CD4-positive, alpha-beta T cell treated with Interleukin-6 at 100 ng/mL for 8 hours (primary cell): ENCODE data around the gene TIFAB.
A peak's percentile ranks its signal among the peaks of the same experiment; 100 is the strongest.

Experiments
- DNase-seq: peaks from one replicate; pipeline ENCODE4 v3.0.0-alpha.2; 2020; ENCODE audit warnings: mixed read lengths, low spot score

The TIFAB gene

DNA sequence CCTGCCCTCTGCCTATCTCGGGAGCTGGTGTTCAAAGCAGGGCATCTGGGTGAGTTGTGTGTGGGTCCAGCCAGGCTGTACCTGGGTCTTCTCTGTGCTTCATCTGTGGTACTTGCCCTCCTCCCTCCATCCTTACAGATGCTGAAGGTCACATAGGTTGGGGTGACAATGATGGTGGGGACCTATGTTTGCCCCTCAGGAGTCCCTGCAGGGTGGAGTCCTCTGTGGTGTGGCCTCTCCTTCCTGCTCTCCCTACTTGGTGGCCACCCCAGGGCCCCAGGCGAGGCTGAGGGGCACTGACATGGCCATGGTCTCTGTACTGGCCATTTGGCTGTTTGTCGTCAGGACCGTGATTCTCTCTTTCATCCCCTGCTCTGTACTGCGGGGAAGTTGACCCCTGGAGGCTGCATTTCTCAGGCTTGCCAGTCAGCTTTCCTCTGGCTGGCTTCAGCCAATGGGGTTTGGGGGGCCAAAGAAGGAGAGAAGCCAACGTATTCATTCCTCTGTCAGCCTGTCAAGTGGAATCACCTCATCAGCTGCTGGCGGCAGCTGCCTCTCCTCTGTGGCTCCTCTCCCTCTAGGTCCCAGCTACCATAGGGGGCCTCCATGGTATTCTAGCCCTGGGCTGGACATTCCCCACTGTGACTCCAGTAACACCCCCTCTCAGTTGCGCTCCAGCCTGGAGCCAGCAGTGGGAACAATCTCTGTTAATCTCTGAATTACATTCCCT is 9.6 kb downstream of the TIFAB start:
- DNase-seq, result no peak

DNA sequence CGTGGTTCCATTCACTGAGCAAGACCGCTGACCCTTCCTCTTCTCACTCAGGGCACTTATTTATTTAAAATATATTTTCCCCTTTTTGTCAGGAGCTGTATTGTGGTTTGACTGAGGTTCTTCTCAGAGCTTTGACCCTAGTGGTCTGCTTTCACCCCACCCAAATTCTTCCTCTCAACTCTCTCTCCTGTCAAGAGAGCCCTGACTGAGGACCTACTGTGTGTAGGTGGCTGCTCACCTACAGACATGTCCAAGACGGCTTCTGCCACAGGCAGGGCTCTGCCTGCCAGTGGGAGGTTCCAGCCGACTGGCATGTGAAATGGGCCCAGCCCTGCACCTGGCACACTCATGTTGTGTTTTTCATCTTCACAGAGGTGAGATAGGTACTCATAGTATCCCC is 10.2 kb downstream of the TIFAB start:
- no peak for DNase-seq

DNA sequence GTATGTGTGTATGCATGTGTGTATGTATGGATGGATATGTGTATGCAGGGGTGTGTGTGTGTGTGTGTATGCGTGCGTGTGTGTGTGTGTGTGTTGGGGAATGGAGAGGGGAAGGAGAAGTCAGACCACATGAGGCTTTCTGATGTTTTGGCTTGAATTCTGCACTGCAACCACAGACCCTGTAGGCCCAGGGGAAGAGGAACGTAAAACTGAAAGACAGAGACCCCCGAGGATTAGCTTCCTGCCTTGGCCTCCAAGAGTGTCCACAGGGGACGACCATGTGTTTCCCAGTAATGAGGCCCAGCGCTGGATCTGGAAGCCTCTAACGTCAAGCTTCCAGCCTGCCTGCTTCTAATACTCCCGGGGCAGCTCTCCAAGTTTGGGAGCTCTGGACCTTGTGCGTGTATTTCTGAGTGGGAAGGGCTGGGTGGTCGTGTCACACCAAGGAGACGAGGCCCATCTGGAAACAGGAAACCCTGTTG is 10.8 kb downstream of the TIFAB start:
- DNase-seq, result no peak

DNA sequence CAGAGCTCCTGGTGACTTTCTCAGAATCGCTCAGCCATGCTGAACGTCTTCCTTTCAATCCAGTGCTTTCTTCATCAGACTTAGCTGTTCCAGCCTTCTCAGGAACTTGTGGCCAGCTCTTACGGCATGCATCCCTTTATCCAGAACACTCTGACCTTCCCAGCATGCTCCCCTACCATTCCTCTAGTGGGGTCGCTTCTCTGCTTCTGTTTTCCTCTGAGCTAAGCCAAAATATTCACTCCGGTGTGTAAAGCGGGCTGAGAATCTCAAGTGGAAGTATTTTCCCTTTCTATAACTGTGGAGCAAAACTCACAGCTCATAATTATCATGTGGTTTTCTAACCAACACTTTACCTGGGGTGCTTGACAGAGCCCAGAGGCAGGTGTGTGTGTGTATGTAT is 11.2 kb downstream of the TIFAB start:
- no peak for DNase-seq

DNA sequence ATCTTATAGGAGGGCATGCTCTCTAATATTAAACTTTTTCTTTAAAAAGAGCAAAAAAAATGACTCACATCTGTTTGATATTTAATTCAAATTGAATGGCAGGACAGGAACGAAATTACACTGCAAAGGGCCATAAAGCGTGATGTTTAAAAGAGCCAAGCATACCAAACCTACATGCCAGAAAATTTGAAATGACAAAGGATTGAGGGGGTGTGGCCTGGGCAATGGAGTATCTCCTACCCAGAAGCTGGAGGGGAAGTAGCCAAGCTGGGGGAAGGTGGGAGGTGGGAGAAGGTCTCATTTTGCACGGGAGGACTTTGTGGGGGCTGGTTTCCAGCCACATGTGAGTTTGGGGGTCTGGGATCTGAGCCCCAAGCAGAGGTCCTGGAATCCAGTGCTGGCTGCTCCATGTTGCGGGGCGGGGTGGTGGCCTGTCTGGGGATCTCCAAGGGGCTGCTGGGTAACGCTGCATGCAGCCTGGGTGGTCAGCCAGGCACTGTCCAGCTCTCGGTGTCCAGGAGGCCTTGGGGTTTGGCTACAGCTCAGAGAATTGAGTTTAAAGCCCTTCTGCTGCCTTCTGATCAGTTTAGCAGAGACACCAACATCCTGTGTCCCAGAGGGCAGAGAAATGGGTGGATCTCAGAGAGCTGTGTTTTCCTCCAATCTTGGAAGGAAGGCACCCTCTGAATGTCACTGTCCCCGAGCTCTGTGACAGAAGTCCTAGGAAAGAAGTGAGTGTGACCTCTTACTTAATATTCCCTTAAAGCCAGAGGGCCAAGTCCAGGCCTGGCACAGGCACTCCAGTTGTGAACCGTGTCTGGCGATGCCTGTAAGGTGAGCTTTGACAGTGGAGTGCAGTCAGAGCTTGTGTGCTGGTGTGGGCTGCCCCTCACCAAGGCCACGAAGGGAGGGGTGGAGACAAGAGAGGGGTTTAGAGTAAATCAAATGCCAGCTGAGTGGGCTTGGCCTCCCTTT is 12.6 kb downstream of the TIFAB start:
- no peak for DNase-seq

DNA sequence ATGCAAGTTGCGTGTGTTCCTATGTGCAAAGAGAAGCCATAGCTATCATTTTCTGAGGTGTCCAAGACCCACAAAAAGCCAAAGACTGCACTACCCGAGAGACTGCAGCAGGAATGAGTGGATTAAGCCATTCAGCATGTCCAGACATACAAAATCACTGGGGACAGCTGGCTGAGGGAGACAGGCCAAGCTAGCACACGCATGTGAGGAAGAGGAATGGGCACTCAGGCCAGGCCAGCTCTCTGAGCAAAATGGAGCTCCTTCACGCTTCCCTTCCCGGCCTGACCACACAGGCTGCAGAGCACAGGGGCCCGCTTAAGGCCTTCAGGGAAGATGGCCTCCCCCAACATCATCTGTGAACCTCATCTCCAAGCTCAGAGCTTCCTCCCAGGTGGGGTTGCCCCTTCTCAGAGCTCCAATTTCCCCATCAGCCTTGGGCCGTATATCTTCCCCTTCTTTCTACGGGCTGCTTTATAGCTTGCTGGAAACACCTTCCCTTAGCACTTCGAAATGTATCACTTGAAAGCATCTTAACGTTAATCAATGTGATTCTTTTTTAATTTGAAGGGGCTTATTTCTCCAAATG is 13.4 kb downstream of the TIFAB start:
- DNase-seq, result no peak

DNA sequence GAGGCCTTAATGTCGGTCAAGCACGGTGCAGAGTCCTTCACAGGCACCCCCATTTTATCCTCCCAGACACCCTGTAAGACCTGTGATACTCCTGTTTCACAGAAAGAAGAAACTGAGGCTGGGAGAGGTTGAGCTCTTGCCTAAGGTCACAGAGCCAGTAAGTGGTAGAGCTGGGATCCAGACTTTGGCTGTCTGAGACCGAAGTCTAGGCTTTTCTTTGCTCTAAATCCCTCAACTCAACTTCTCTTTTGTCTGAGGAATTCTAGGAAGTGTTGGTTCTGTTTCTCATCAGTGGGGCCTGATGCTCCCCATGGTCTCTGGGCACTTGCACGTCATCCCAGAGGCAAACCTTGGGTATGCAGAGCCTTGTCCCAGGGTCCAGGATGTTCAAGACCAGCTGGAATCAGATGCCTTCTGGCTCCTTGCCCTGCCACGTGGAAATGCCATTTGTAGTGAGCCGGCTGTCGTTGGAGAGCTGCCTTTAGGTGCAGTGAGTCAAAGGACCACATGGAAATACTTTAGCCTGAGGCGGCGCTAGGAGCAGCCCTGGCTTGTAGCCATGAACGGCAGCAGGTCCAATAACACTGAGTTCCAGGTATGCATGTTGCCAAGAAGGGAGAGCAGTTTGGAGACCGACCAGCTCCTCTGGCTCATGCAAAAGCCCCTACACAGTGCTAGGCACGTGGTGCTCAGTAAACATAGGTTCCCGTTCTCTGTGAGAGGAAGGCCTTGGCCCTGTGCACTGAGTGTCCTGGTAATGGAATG is 14.2 kb downstream of the TIFAB start:
- DNase-seq, result no peak

DNA sequence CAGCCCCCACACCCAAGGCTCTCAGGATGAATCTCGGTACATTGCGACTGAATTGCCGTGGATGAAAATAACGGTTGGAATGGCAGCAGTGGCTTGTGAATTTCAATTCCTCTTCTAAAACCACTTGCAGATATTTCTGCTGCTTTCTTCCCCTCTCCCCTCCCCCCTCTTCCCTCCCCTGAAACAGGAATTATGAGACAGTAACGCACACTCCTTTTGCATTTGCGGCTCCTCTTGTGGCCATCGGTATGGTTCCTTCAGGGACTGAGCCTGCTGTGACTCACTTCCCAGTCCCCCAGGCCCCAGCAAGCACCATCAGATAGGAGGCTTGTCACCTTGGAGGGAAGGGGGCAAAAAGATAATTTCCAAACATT is 14.7 kb downstream of the TIFAB start:
- DNase-seq, result no peak

DNA sequence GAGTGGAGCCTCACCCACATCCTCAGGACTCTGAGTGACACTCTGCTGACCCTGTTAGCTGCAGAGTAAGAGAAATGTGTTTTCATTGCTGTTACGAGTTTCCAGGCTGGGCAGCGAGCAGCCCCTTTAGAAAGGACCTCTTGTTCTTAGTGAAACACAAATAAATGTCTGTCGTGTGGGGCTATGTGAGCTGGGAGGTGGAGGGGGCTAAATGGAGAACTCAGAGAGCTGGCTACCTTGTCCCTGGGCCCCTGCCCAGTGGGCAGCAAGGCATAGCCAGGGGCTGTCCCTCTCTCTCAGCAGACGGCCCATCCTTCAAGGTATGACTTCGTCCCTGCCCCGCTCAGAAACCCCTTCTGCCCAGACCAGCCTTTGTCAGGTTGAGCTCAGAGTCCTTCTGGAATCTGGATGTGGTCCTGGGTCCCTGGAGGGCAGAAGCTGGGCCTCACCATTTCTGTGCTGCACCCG is 15.2 kb downstream of the TIFAB start:
- DNase-seq, result no peak

DNA sequence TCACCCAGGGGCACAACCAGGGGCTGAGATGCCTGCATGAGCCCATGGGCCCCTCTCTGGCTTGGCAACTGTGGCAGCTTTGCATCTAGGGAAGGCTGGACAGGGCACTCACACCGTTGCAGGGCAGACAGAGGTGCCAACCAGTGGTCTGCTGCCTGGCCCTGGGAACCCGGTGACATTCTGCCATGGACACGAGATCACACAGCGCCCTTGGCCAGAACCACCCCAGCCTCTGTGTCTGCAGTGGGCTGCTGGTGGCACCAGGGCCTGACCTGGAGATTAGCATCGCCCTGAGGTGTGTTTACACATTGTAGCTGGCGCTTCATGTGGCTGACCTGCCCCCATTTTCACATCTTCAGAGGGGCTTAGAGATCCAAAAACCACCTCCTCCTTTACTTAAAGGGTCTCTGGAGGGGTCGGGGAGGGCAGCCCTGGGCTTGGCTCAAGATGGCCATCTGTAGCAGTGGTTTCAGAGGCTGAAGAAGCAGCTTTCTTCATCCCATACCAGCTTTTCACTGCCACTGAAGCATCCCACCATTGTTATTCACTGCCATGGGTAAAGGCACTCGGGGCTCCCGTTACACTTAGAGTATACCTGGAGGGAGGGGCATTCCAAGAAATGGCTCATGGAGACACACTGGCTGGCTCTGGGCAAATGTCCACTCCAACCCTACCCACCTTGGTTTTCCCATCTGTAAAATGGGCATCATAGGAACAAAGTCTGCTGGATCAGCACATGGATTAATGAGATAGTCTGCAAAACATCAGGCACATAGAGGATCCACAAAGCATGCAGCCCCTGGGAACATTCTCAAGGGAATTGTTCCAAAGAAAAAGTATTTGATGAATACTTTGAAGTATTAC is 16.5 kb downstream of the TIFAB start:
- no peak for DNase-seq

DNA sequence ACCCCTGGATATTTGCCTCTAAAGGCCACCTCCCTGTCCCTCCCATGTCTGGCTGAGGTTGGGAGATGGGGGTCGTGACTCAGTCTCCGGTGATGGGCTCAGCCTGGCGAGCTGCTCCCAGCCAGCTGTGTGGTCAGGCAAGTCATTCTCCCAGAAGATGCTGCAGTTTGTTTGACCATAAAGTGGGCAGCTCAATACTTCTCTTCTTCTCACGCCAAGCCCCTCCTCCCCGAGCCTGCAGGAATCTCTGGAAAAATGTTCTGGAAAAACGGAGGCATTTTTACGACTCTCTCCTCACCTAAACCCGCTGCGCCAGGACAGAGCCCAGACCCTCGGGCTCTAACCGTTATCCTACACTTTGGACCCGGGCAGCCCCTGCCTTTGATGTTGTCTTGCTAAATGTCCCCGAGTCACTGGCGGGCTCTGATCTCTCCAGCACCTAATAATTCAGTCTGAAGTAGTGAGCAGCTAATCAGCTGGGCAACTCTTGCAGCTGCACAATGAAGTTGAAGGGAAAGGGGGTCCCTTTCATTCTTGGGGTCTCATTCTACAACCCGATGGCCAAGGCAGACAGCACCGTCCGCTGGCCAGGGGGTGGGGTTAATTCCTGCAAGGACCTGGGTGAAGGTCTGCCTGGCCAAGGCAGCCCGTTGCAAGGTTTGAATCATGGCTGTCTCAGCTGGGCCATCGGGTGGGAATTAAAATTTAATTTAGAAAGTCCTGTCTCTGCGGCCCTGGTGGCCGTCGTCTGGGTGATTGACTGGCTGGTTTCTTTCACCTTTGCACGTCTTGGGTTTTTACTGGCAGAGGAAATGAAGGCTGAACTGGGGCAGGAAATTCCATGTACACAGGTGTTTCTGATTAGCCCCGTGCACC is 17.3 kb downstream of the TIFAB start:
- no peak for DNase-seq

DNA sequence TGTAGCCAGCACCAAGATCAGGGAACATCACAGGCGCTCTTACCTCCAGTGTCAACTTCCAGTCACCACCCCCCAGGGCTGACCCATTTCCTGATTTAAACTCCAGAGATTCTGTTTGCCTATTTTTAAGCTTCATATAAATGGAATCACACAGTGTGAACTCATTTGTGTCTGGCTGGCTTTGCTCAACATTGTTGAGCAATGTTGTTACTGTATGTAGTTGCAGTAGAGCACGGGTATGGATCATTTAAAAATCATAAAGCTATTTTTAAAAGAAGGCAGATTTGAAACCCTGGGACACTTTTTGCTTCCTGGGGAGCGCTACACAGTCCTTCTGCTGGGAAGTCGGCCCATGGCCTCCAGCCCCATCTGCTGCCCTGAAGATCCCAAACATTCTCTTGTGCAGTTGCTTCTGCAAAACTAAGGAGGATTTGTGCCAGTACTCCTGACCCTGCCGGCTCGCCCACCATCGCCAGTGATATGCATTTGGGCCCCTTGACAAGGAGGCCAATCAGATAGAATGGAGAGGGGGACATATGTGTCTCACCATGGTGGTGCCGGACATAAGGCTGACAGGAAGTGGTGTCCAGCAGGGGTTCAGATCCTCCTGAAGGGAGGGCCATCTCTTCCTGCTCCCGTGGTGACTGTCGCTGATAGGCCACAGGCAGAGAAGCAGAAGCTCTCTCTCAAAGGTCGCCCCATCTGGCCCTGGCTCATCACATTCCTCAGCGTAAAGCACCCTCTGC is 18.3 kb downstream of the TIFAB start:
- no peak for DNase-seq

DNA sequence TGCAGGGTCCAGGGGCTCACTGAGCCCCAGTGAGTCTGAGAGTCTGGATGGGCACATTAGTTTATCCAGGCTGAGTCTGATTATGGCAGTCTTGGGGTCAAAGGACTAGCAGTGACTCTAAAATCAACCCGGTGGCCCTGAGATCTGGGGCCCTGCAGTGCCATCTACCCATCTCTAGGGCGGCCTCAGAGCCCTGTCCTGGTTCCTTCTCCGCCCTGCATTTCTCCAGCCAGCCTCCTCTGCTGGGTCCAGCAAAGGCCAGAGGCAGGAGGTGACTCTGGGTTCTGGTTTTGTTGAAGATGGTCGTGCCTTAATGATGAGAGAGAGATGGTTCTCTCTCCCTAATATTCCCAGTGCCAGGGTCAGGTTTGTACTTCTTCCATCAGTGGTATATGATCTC is 20.0 kb downstream of the TIFAB start:
- DNase-seq, result no peak

DNA sequence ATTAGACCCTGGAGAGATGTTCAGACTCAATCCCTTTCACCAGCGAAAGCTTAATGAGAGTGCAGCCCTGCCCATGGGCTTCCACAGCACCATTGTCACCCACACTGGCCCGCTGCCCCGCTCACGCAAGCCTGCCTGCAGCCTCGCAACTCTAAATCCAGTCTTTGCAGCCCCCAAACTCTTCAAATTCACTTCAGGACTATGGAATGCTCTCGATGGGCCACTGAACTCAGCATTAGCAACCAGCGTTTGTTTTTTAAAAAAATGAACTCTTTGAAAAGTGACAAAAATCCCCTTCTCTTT is 22.1 kb downstream of the TIFAB start:
- no peak for DNase-seq

DNA sequence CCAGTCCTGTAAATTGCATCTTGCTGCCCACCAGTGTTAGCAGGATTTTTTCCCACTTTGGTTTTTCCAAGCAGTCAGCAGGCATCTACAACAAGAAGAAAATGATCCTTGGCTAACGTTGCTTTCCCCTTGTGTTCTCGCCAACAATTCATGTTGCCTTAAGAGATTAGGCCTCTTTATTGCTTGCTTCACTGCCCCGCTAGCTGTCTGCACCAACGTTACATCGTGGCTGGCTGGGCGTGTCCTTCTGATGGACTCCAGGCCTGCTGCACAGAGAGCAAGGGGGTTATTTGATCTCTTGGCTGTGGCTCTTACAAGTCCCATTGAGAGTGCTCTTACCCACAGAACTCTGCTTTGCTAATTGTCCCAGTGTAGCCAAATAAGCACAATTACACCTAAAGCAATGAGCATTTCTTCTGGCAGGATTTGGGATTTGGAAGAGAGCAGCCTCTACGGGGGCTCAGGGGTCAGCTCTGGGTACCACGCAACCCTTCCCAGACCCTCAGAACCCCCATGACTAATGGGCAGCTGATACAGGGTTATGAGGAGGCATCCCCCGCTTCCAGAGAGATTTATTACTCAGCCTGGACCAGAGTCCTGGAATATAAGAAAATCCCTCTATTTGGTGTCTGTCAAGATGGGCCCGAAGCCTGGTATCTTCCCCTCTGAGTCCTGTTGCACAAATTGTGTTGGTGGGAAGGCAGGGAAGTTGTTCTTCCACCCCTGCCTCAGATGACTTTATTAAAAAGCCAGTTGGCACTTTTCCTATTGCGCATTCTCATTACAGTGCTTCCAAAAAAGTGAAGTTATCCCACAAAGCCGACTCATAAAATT is 22.6 kb downstream of the TIFAB start:
- no peak for DNase-seq

DNA sequence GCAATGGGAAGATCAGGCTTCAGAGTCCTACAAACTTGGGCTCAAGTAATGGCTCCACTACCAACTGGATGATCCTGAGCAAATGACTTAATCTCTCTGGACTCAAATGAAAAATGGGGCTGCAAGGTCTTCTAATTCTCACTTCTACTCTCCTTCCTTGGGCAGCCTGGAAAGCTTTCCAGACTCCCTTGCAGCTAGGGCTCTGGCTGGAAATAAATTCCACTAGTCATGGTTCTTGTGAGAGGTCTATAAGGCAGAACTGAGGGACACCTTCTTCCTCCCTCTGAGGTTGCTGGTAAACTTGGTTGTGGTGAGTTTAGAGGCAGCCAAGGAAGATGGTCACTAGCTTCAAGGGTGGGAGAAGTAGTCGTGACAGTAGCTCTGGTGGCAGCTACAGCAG is 23.6 kb downstream of the TIFAB start:
- no peak for DNase-seq

DNA sequence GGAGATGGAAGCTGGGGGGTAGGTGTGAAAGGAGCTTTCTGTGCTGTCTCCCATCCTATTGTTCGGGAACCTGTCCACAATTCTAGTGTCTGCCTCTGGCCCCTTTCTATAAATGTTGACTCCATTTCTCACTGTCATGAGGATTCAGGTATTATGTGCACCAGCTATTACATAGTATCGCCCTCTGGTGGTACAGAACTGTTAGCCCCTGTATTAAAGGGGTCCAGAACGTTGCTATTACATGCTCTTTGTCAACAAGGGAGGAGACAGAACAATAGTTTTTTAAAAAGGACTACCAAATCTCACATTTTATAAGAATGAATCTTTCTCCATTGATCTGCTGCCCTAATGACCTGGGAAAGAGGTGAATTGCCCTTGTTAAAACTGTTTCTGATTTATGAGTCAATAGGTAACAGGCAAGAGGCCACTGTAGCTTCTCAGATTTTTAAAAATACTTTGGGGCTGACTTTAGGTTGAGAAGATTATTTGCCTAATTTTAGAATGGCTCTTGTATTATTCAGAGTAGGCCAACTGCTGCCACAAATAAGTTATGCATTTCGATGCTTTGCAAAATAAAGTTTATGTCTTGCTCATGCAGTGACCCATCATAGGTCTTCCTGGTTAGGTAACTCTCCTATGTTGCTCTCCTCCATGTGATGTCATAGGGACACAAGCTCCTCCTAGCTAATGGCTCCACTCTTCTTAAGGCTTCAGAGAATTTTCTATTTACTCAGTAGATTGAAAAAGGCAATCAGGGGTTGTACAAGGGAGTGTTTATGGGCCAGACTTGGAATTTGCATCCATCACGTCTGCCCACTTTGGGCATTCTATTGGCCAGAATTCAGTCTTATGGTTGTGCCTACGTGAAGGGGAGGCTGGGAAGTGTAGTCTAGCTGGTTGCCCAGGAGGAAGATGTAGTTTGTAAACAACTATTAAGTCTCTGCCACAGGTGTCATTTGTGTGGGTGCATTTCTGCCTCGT is 25.8 kb downstream of the TIFAB start:
- peak; percentile 25 for DNase-seq
